GM12801 (cell line): ENCODE measurements around the gene PDGFRA.

ENCODE experiments used
- CTCF ChIP-seq: IDR thresholded peaks from one replicate; pipeline ENCODE4 v1.5.1; 2011; ENCODE audit warnings: control low read depth; ENCODE audit not compliant: insufficient read length; ENCODE audit errors: extremely low read depth

Gene PDGFRA

GRCh38 chr4:54233697-54234496 is 4.8 kb downstream of the PDGFRA start:
- TF ChIP-seq CTCF: no peak

- no peak for TF ChIP-seq CTCF
These were observed 5.6 kb downstream of the PDGFRA start for GRCh38 chr4:54234497-54235205.

GRCh38 chr4:54237770-54238169 is 8.7 kb downstream of the PDGFRA start:
- no peak for TF ChIP-seq CTCF

- no peak for TF ChIP-seq CTCF
These were observed 9.3 kb downstream of the PDGFRA start for GRCh38 chr4:54238389-54238788.

- TF ChIP-seq CTCF: no peak
These were observed 25.2 kb downstream of the PDGFRA start for GRCh38 chr4:54254116-54254914.

GRCh38 chr4:54254915-54255246 is 25.8 kb downstream of the PDGFRA start:
- no peak for TF ChIP-seq CTCF

- TF ChIP-seq CTCF: no peak
These were observed 26.8 kb downstream of the PDGFRA start for GRCh38 chr4:54255881-54256280.
